GM12878 (cell line): ENCODE measurements around the gene EEF1E1.
A peak's percentile ranks its signal among the peaks of the same experiment; 100 is the strongest.

Experiments
- CHD2 ChIP-seq: IDR thresholded peaks from 2 replicates; pipeline ENCODE4 v1.6.1; 2011; ENCODE audit warnings: low read depth, low read length, improper control_type of control experiment, borderline replicate concordance
- CREB1 ChIP-seq: IDR thresholded peaks from 2 replicates; pipeline ENCODE4 v1.6.1; 2012; ENCODE audit warnings: low read depth, mild to moderate bottlenecking, inconsistent platforms
- CTCF ChIP-seq, 3 experiments: IDR thresholded peaks in 2 of 3; conservative IDR thresholded peaks in 1 of 3; 2 replicates each; pipeline ENCODE4 v1.5.1; 2011; ENCODE audit warnings: low read depth in 3 of 3, low read length in 3 of 3, mild to moderate bottlenecking in 3 of 3, control low read depth in 2 of 3, moderate library complexity in 2 of 3, inconsistent platforms in 1 of 3, mixed read lengths in 1 of 3; ENCODE audit not compliant: control insufficient read depth in 2 of 3, insufficient read depth in 1 of 3; ENCODE audit errors: extremely low read depth in 1 of 3
- DPF2 ChIP-seq: fragments of 450-650 bp; IDR thresholded peaks from 2 replicates; pipeline ENCODE4 v1.6.1; 2017; ENCODE audit warnings: mild to moderate bottlenecking
- EZH2 ChIP-seq: IDR thresholded peaks from 2 replicates; pipeline ENCODE4 v1.6.1; 2012; ENCODE audit warnings: low read depth, mild to moderate bottlenecking, control low read depth, inconsistent platforms, low read length, borderline replicate concordance; ENCODE audit not compliant: control insufficient read depth
- MAX ChIP-seq: IDR thresholded peaks from 2 replicates; pipeline ENCODE4 v1.6.1; 2012; ENCODE audit warnings: low read depth, low read length, improper control_type of control experiment
- POLR2A ChIP-seq: IDR thresholded peaks from 2 replicates; pipeline ENCODE4 v1.6.1; 2011; ENCODE audit warnings: low read depth, mild to moderate bottlenecking, low read length
- RCOR1 ChIP-seq: conservative IDR thresholded peaks from 2 replicates; pipeline ENCODE4 v1.6.1; 2012; ENCODE audit warnings: low read depth, low read length, improper control_type of control experiment
- SMARCA5 ChIP-seq: fragments of 450-650 bp; IDR thresholded peaks from 2 replicates; pipeline ENCODE4 v1.6.1; 2017; ENCODE audit warnings: mild to moderate bottlenecking
- SRF ChIP-seq, 2 experiments: IDR thresholded peaks; 2 replicates each; pipeline ENCODE4 v1.6.1; 2011; ENCODE audit warnings: low read depth in 2 of 2, low read length in 2 of 2, mild to moderate bottlenecking in 1 of 2, moderate library complexity in 1 of 2
- TAF1 ChIP-seq: IDR thresholded peaks from 2 replicates; pipeline ENCODE4 v1.6.1; 2011; ENCODE audit warnings: mild to moderate bottlenecking, low read depth, low read length, borderline replicate concordance
- USF1 ChIP-seq: IDR thresholded peaks from 2 replicates; pipeline ENCODE4 v1.6.1; 2011; ENCODE audit warnings: borderline replicate concordance, low read depth, mild to moderate bottlenecking, moderate library complexity, mixed read lengths, low read length; ENCODE audit not compliant: insufficient read depth; ENCODE audit errors: extremely low read length
- YY1 ChIP-seq: IDR thresholded peaks from 2 replicates; pipeline ENCODE4 v1.6.1; 2011; ENCODE audit warnings: low read depth, mild to moderate bottlenecking, low read length

- TF ChIP-seq CHD2, result peak; percentile 93
- no peak for TF ChIP-seq CTCF (IDR thresholded peaks at IDR 0.05 in 2 of 3, conservative IDR thresholded peaks at IDR 0.05 in 1 of 3; ENCODE audit: control insufficient read depth in 2 of 3, extremely low read depth in 1 of 3, insufficient read depth in 1 of 3, low read depth in 3 of 3, low read length in 3 of 3)
- TF ChIP-seq POLR2A, result peak; percentile 86
- TF ChIP-seq SMARCA5, result no peak
- no peak for TF ChIP-seq DPF2
- no peak for TF ChIP-seq EZH2
- 0 out of 2 replicates have a peak, but pooled peaks have one; percentile 40 for TF ChIP-seq RCOR1
- TF ChIP-seq USF1, result peak; percentile 39
- TF ChIP-seq TAF1, result peak; percentile 83
- no peak for TF ChIP-seq SRF (IDR thresholded peaks at IDR 0.05; ENCODE audit: low read depth in 2 of 2, low read length in 2 of 2)
- TF ChIP-seq CREB1, result peak; percentile 85
- peak; percentile 98 for TF ChIP-seq YY1
- peak; percentile 85 for TF ChIP-seq MAX
Measured at GRCh38 chr6:8102122-8102958, at the start of gene EEF1E1.
